HuH-7 (cell line): ENCODE measurements around the gene OCA2.
"Not testable (repeated sequence)": the region's sequence is repeated elsewhere in the genome, so short reads cannot be mapped to it uniquely, and the experiment has no call there.

Experiments
- DNase-seq: peaks from one replicate; pipeline ENCODE4 v3.0.0; 2011; ENCODE audit warnings: low spot score

OCA2 gene

DNA sequence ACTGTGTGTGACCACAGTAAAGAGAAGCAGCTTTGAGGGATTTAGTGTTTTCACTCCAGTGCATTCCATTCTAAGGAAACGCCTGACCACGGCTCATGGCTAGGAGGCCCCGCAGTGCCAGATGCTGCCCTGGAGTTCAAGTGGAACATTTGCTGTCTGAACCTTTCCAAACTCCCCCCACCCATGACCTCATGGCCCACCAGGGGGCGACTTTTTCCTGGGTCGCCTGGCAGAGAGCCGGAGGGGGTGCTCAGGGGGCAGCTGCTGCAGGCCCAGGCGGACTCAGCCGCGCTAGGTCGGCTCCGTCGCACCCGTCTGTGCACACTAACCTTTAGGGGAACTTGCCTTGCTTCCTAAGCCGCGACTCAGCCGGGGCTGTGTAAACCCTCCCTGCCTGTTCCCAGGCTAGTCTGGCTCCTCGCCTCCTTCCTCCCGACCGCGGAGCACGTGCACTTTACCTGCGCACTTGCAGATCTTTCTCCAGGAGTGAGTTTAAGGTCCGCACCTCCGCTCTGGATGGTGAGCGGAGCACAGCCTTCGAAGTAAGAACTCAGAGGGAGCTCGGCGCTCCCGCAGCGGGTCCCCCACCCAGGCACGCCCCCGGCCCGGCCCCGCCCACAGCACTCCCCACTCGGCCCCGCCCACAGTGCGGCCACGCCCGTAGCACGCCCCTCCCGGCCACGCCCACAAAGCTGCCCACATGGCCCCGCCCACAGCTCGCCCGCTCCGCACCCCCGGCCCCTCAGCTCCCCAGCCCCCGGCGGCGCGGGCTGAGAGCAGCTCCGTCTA, at the start of gene OCA2:
Gene OCA2, minus strand, starts transcription at position 550 of the 789 bp plus-strand sequence. CDS start 17,441 bp downstream, outside the sequence.
- peak; percentile 70 for DNase-seq

DNA sequence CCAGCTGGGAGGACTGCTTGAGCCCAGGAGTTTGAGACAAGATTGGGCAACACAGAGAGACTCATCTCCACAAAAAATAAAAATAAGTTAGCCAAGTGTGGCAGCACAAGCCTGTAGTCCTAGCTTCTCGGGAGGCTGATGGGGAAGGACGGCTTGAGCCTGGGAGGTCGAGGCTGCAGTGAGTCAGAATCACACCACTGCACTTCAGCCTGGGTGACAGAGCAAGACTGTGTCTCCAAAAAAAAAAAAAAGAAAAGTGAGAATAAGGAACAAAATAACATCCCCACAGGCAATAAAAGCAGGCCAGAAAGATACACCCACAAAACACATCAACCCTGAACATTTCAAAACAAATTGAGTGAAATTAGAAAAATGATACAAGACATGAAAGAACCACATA, 48.7 kb upstream of the OCA2 start:
- no peak for DNase-seq

DNA sequence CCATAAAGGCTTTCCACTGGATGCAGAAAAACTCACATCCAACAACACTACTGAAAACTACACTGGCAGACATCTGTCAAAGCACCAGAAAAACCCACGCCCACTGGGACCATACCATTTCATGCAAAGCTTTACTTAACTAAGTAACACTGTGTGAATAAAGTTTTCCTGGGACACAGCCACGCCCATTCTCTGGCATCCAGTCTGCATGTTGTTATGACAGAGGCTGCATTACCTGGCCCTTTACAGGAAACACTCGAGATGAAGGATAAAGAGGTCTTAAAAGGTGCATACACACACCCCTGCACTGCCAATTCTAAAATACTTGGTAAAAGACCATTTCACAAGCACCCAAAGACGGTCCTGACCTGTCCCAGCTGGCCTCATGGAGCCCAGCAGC, 46.3 kb upstream of the OCA2 start:
- DNase-seq = not testable (repeated sequence)

DNA sequence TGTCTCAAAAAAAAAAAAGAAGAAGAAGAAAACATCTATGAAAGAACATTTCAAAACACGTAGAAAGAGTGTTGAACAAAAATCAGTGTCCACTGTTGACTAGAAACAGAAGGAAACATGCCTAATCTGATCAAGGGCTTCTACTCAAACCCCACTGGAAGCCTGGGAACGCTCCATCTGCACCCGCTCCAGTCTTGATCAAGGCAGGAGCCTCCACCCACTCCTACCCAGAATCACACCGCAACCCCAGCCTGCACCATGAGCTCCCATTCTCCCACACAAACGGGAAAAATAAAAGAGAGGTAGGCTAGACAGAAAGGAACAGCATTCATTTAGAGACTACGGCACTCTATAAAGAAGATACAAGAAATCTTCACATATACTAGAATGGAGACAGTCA, 40.9 kb upstream of the OCA2 start:
- no peak for DNase-seq

DNA sequence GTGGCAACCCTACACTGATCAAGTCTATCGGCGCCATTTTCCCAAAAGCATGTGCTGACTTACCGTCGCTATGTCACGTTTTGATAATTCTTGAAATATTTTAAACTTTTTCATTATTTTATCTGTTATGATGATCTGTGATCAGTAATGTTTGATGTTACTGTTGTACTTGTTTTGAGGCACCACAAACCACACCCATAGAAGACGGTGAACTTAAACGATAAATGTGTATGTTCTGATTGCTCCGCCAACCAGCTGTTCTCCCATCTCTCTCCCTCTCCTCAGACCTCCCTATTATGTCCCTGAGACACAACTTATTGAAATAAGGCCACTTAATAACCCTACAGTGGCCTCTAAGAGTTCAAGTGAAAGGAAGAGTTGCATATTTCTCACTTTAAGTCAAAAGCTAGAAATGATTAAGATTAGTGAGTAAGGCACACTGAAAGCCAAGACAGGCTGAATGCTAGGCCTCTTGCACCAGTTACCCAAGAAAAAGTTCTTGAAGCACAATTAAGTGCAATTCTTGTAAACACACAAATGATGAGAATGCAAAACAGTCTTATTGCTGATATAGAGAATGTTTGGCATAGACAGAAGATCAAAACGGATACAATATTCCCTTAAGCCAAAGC, 38.4 kb upstream of the OCA2 start:
- not testable (repeated sequence) for DNase-seq

DNA sequence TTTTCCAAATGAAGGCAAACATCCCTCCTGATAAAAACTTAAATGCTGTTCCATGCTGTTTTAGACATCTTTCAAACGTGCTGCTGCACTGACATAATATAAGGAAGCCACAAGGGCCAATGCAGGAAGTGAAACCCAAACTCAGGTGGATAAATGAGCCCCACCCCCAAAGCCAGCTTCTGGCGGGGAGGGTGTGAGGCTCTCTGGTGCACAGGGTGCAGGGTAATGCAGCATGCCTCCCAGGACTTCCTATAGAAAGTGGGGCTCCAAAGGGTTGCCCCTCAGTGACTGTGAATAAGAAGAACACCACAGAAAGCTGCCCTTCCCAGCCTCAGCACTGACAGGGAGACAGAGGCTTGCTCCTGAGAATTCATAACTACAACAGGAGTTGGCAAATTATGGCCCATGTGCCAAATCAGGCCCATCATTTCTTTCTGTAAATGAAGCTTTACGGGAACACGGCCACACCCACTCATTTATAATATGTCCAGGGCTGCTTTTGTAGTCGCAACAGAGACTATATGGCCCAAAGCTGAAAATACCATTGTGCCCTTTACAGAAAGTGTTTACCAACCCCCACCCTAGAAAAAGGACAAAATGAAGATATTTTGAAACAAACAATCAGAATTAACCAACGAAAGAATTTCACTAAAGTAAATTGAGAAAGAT, 37.3 kb upstream of the OCA2 start:
- DNase-seq = not testable (repeated sequence)

DNA sequence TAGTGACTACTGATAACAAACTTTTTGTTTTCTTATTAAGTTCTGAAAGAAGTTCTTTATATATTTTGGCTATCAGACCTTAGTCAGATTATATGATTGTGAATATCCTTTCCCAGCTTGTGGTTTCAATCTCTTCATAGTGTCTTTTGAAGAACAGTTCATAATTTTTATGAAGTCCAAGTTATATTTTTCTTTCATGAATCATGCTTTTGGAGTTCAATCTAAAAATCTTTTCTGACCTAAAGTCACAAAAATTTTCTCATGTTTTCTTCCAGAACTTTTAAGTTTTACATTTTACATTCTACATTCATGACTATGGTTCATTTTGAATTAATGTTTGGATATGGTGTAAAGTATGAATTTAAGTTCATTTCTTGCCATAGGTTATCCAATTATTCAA, 34.2 kb upstream of the OCA2 start:
- no peak for DNase-seq

DNA sequence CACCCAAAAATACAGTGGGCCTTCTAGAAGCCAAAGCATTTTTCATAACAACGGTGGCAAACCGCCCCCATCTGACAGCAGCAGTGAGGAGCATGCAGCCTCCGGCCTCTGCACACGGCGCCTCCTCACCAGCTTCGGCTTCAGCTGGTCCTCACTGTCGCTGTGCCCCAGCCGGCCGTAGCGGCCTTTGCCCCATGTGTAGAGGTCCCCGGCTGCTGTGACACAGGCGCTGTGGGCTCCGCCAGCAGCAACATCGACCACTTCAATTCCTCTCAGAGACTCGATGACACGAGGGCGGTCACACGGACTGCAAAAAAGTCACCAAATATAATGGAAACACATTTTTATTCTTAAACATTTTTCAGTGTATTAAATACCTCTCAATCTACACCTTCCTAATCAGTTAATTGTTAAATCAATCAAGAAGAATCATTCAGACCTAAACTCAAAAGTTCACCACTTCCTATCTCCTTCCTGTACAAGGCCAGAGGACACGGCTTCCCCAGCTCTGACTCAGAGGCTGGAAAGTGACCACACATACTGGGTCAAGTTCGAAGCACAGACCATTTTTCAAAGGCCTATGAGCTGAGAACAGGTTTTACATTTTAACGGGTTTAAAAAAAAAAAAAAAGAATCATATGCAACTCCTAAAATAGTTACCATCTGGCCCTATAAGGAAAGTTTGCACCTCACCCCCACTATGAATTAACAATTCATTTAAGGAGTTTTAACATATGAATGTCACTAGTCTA, 33.6 kb upstream of the OCA2 start:
- no peak for DNase-seq

DNA sequence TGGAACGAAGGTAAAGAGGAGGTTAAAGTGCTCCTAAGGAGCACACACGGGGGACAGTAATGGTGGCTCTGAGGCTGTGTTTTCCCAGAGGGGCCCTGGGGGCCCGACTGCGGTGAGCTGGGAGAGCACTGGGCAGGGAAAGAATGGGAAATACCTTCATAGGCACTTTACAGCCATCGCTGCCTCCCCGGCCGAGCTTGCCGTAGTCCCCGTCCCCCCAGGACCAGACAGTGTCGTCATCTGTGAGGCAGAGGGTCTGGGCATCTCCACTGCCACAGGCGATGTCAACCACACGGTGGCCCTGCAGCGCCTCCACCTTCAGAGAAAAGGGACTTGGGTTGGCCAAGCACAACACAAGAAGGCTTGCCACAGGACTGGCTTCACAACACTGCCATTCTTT, 32.8 kb upstream of the OCA2 start:
- DNase-seq = no peak

DNA sequence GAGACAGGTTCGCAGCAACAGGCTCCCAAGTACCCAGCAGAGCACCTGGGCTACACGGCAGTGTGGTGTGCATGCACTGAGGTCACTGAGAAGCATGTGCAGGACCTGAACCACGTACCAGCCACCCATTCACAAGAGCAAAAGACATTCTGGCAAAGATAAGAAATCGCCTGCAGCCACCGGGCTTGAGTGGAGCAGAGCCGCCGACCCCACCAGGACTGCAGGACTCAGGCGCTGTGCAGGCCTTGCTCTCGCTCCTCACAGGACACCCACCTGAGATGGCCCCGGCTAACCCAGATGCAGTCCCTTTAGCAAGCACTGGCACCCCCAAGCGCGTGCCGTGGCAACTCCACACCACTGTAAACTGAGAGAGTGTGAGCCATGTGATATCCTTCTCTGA, 32.3 kb upstream of the OCA2 start:
- no peak for DNase-seq

DNA sequence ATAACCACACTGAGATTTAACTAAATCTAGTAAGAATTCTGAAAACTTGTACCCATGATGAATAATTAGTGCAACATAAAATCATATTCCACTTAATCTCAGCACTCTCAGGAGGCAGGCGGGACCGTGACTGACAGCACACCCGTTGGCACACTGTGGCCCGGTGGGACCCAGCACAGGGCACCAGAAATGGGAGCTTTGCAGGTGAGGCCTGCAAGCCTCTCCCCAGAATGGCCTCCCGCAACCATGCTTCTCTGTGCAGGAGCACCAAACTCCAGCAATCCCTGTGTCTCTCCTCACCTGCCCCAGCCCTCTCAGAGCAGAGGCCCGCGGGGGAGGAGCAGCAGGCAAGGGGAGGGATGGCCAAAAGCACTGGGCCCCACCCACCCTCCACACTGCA, 31.5 kb upstream of the OCA2 start:
- DNase-seq = no peak

DNA sequence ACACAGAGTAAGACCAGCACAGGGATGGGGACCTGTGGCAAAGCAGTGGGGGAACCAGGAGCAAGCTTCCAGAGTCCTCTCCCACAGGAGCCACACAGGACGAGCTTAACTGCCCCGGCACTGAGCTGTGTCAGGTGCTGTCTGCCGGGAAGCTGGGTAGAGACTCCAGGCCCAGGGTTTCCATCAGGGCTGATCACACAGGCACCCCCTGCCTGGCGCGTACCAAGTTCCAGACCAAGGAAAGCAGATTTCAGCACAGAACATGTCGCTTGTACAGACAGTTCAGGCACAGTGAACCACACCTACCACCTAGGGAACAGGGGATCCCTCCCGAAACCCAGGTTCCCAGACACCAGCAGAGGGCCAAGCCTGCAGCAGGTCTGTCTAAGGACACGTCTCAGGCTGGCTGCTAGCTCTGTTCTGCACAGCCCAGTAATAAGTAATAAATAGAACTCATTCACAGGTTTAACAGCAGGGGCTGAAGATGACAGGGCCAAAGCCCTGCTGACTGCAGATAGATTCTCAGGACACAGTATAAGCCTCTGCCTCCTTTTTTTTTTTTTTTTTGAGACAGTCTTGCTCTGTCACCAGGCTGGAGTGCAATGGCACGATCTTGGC, 30.2 kb upstream of the OCA2 start:
- DNase-seq = no peak

DNA sequence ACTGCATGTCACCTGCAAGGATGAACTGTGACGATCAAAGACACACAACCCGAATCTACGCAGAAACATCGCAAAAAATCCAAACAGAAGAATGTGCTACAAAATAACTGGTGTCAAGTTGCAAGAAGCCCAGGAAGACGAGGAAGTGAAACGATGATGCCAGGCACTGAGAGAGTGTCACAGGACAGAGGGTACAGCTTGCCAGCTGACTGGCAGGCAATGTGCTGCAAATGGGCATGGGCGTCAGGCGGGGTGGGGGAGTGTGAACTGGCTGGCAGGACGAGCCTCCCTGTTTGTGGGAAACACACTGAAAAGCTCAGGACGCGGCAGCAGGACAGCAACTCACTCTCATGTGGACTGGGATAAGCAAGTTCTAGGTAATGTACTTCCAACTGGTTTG, 28.9 kb upstream of the OCA2 start:
- DNase-seq = no peak

DNA sequence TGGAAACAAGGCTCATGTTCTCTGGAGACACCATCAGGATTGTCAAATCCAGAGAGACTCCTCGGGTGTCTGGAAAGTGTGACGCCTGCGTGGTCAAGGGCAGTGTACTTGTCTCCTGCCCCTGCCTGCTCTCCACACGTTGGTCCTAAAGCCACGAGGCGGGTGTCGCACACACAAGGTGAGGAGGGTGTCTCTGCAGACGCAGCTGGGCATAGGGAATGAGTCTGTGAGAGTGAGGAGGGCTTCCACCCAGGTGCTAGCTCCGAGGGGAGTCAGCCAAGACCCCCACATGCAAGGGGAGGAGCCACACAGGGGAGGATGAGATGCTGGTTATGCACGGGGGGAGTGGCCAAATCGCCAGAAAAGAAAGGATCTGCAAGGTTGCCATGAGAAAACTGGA, 27.9 kb upstream of the OCA2 start:
- no peak for DNase-seq

DNA sequence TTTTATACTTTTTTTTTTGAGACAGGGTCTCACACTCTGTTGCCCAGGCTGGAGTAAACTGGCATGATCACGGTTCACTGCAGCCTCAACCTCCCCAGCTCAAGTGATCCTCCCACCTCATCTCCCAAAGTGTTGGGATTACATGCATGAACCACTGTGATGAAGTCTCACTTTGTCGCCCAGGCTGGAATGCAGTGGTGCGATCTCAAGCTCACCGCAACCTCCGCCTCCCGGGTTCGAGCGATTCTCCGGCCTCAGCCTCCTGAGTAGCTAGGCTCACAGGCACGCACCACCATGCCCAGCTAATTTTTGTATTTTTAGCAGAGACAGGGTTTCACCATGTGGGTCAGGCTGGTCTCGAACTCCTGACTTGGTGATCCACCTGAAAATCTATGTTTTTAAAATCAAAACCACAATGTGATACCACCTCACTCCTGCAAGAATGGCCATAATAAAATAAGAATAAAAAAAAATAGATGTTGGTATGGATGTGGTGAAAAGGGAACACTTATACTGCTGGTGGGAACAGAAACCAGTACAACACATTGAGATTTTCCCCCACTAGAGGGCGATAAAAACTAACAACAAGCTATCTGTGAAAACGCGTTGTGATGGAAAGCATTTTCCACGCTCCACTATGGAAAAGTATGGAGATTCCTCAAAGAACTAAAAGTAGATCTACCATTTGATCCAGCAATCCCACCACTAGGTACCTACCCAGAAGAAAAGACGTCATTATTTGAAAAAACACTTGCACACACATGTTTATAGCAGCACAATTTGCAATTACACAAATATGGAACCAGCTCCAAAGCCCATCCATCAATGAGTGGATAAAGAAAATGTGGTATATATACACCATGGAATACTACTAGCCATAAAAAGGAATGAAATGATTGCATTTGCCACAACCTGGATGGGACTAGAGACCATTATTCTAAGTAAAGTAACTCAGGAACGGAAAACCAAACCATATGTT, 26.8 kb upstream of the OCA2 start:
- peak; percentile 55 for DNase-seq

DNA sequence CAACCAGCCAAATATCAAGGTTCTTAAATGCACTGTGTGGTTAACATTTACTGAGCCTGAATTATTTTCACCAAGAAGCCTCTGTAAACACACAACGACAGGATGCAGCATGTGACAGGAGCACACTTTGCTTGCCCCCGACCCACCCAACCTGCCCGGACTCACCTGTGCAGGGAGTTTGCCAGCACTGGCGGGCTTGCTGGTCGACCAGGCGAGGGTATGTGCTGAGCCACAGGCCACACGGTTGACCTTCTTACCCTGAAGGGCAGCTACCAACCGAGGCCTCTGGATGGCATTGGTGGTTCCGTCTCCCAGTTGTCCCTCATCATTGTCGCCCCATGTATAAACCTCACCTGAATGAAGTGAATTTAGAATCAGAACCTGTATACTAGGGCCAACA, 25.7 kb upstream of the OCA2 start:
- DNase-seq = no peak

DNA sequence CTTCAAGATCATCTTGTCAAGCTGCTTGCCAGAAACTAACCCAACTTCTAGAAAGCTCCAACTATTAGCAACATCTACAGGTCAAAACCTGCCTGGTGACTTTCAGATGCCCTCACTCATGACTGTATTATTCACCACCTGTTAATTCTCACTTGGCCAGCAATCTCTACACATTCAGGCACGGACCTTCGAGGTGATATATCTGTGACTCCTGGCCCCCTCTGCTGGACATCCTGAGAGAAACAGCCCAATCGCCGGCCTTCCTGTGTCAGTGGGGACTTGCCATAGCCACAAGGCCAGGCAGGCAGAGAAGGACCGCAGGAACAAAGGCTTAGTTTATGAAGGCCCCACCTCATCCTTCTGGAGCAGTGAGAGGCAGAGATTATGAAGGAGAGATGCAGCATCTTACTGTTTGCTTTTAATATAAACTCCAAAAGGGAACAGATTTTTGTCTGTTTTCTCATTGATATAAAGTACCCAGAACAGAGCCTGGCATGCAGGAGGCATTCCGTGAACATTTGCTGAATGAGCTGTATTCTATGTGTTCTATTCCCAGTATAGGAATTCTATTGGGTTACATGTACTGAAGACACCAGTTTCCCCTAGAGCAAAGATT, 24.4 kb upstream of the OCA2 start:
- peak; percentile 82 for DNase-seq

DNA sequence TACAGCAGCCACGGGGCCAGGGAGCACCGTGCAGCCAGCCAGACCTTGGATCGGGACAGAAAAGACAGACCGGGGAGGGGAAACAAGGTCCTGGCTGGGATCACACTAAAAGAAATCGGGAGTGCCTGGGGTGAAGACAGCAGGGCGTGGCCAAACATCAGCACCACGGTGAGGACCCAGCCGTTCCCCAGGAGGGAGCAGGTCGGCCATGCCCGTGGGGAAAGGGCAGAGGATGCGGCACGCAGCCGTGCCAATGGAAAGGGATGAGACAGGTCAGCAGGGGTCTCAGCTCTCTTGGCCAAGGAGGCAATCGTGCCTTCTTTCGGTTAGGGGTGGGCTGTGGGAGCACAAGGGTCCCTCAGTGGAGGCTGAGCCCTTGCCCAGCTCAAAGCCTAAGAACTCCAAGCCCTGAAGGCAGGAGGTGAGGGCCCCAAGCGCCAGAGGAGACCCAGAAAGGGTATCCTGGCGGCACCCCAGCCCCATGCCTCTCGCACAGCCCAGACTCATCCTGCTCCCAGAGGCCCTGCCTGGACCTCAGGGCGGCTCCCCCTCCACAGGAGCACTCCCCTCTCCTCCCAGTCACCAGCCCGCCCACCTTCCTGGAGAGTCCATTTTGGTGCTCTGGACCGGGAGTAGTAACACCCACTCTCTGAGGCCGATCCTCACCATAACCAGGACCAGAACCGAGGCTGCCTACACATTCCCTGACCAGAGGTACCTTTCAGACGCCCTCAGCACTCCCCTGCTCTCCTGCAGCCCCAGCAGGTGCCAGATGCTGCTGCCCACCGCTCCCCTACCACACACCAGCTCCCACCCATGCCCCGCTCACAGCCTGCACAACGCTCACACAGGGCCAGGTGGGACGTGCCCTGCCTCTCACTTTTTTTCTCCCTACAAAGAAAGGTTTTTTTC, 23.2 kb upstream of the OCA2 start:
- DNase-seq = no peak

DNA sequence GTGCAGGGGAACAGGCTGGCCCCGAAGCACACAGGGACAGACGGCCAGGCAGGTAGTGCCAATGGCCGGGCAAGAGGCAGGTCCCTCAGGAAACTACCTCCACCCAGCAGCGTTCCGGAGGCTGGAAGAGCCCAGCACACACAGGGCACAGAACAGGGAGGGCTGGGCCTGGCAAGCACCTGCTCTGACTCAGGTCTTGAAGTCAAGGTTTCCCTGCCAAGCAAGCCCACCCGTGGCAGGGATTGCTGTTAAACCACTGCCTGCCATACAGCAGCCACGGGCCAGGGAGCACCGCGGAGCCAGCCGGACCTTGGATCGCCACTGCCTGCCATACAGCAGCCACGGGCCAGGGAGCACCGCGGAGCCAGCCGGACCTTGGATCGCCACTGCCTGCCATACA, 22.5 kb upstream of the OCA2 start:
- DNase-seq = not testable (repeated sequence)

DNA sequence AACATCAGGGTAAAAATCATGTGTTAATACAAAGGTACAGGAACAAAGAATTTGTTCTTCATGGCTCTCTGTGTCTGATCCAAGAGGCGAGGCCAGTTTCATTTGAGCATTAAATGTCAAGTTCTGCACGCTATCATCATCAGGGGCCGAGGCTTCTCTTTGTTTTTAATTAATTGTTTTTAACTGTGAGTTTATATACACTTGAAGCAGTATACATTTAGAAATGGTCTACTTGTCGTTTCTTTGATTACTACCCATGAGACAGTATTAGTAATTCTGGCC, 21.2 kb upstream of the OCA2 start:
- DNase-seq = no peak
